HG03060 (cell line): ENCODE measurements around the gene SLC6A16.
"Not testable (repeated sequence)": the region's sequence is repeated elsewhere in the genome, so short reads cannot be mapped to it uniquely, and the experiment has no call there.

Experiments
- ATAC-seq: cut with Tn5 transposase; IDR thresholded peaks from one replicate; pipeline ENCODE4 v1.9.1; 2021; ENCODE audit warnings: low read depth, moderate number of reproducible peaks; ENCODE audit not compliant: unreplicated experiment

Gene SLC6A16

DNA sequence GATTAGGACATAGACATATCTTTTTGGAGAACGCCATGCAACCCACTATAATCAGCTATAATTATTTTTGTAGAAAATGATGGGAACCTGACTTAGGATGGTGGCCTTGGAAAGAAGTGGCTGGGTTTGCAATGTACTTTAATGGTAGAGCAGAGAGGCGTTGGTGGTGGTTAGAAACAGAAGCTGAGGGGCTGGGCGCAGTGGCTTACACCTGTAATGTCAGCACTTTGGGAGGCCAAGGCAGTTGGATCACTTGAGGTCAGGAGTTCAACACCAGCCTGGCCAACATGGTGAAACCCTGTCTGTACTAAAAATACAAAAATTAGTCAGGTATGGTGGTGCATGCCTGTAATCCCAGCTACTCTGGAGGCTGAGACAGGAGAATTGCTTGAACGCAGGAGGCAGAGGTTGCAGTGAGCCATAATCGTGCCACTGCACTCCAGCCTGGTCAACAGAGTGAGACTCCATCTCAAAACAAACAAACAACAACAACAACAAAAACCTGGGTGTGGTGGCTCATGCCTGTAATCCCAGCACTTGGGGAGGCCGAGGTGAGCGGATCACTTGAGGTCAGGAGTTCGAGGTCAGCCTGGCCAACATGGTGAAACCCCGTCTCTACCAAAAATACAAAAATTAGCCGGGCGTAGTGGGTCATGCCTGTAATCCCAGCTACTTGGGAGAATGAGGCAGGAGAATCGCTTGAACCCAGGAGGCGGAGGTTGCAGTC is 7.9 kb upstream of the SLC6A16 start:
- not testable (repeated sequence) for ATAC-seq

DNA sequence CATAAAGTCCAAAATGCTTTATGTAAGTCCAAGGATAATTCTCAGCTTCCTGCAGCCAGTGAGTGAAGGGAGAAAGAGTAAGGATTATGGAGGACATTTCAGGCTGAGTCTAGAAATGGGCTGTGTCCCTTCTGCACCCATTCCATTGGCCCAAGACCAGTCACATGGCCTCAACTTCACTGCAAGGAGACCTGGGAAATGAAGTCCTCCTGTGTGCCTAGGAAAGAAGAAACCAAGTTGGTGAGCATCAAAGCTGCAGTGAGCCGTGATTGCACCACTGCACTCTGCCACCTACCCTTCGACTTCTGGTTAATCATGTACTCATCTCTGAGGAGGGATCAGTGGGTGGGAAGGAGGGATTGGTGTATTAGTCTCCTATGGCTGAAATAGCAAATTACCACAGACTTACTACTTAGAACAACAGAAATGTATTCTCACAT is 6.6 kb upstream of the SLC6A16 start:
- peak; percentile 28 for ATAC-seq

DNA sequence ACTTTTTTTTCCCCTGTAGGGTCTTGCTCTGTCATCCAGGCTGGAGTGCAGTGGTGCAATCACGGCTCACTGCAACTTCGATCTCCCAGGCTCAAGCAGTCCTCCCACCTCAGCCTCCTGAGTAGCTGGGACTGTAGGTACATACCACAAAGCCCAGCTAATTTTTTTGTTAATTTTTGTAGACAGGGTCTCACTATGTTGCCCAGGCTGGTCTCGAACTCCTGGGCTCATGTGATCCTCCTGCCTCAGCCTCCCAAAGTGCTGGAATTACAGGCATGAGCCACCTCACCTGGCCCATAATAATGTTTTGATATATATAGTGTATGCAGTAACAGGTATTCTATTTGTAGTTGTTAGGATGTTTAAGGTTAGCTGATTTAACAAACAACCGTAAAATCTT is 6.2 kb upstream of the SLC6A16 start:
- ATAC-seq: not testable (repeated sequence)

DNA sequence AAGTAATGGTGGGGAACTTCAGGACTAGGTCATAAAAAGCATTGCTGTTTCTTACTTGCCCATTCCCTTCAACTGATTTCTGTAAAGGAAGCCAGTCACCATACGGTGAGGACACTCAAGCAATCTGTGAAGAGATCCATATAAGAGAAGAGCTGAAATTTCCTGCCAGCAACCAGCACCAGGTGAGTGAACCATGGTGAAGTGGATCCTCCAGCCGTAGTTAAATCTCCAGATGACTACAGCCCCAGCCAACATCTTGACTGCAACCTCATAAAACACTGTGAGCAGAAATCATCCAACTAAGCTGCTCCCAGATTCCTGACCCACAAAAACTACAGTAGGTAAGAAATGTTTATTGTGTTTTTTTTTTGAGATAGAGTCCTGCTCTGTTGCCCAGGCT is 3.8 kb upstream of the SLC6A16 start:
- ATAC-seq: no peak

DNA sequence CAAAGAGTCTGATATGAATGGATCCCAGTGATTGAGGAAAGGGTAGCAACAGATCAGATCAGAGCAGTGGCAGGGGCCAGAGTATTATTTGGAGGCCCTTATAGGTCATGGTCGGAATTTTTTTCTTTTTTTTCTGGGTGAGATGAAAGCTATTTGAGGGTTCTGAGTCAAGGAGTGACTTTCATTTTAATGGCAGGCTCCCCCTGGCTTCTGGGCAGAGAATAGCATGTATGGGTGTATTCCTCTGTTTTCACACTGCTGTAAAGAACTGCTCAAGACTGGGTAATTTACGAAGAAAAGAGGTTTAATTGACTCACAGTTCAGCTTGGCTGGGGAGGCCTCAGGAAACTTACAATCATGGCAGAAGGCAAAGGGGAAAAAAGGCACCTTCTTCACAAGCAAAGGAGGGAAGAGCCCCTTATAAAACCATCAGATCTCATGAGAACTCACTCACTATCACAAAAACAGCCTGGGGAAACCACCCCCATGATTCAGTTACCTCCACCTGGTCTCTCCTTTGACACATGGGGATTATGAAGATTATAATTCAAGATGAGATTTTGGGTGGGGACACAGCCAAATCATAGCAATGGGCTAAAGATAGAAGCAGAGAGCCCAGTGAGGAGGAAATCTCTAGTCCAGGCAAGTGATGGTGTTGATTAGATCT is 3.0 kb upstream of the SLC6A16 start:
- no peak for ATAC-seq

DNA sequence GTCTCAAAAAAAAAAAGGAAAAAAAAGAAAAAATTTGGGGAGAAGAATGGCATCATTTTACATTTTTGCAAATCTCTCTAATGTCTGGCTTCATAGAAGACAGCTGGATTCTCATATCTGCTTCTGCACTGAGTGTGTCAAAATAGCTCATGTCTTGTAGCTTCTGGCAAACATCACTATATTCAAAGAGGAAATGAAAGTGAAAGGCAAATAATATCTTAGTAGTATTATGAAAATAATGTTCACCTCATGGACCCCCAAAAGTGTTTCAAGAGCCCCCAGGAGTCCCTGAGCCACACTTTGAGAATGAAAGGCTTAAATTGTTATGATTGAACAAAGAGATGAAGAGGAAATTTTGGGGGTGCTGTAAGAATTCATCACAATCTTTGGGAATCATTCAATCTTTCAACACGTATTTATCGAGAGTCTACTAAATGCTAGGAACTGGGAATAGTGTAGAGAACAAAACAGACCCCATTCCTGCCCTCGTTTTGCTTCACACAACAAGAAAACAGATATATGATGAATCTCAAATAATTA is 1.2 kb upstream of the SLC6A16 start:
- ATAC-seq: no peak

DNA sequence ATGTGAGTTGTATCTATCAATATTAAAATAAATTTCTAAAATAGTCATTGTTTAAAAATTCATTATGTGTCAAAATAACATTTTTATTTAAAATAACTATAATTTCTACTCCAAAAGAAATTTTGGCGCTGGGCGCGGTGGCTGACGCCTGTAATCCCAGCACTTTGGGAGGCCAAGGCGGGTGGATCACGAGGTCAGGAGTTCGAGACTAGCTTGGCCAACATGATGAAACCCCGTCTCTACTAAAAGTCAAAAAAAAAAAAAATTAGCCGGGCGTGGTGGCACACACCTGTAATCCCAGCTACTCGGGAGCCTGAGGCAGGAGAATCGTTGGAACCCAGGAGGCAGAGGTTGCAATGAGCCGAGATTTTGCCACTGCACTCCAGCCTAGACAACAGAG is 765 bp upstream of the SLC6A16 start:
- ATAC-seq: not testable (repeated sequence)

DNA sequence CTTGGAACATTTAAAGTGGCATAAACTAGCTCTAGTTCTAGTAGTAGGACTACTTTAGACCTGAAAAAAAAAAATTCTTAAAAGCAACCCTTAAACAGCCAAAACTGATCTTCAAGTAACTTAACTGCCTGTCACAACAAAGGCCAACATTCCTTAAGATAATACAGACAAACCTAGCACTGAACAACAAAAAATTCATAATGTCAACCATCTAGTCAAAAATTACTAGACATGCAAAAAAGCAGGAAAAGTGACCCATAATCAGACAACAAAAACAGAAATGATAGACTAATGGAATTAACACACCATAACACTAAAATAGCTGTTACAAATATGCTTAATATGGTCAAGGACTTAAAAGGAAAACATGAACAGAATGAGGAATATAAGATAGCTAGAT is 6.7 kb downstream of the SLC6A16 start:
- ATAC-seq: no peak

DNA sequence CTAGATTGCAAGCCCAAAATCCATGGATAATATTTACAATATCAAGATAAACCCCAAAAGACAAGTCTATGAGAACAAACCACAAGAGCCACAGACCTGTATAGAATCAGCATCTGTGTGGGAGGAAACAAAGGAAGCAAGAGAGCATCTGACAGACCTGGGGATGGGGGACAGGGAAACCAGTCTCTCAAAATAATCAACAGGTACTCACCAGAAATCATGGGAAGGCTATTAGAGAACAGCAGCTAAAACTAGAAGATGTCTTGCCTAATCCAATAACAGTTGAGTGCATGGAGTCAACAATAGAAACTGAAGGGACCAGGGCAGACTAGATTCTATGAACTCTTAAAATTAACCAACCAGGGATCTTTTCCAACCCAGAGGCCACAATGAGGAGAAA is 8.7 kb downstream of the SLC6A16 start:
- ATAC-seq: no peak

DNA sequence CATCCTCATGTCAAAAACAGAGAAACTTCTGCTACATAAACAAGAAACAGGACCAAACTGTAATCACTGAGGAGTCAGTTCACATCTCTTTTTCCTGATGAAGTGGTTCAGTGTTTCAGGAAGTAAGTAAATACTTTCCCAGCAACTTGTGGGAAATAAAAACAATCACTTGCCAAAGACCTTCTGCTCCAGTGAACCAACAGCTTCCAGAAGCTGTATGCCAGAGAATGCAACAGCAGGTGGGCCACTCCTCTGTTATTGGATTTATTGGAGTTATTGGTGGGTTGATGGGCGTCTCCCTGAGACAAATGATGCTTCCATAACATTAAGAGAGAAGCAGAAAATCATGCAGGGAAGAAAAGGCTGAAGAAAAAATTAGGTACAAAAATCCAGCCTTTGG is 9.9 kb downstream of the SLC6A16 start:
- ATAC-seq: no peak

DNA sequence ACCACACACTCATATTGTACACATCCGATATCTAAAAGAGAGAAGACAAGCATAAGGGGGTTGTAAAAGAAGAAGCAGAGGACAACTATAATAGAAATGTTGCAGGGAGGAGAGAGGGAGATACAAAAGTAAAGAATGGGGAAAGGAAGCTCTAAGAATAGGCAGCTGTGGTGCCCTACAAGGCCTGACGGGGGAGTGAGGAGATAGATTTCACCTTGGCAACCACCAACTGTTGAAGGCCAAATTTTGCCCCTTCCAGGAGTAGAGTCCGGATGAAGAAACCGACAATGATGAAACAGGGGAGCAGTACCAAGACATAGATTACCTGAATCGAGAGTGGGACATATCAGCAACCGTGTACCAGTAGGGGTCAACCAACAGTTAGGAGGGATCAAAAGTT is 15.9 kb downstream of the SLC6A16 start:
- no peak for ATAC-seq

DNA sequence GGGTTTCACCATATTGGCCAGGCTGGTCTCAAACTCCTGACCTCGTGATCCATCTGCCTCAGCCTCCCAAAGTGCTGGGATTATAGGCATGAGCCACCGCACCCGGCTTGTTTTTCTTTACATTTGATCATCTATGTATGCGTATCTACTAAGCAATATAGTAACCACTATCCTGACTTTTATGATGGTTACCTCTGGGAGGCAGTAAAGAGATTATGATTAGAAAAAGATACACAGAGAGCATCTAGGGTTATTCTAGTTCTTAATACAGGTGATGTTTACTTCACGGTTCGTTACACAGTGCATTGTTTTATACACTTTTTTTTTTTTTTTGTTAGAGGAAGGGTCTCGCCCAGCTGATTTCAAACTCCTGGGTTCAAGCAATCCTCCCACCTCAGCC is 18.3 kb downstream of the SLC6A16 start:
- ATAC-seq: not testable (repeated sequence)

DNA sequence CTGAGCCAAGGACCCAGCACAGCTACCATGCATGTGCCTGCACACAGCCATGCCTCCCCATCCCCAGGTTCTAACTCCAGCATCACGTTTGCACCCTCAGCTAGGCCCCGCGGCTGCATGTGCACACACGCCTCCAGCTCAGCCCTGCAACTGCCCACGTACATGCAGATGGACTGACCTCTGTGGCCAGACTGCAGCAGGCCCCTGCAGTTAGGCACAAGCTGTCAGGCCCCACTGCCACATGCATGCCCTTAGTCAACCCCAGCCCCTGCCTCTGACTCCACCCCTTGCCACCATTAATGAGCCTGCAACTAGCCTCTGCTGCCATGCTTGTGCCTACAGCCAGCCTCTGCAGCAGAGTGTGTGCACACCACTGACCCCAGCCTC is 23.1 kb downstream of the SLC6A16 start:
- no peak for ATAC-seq

DNA sequence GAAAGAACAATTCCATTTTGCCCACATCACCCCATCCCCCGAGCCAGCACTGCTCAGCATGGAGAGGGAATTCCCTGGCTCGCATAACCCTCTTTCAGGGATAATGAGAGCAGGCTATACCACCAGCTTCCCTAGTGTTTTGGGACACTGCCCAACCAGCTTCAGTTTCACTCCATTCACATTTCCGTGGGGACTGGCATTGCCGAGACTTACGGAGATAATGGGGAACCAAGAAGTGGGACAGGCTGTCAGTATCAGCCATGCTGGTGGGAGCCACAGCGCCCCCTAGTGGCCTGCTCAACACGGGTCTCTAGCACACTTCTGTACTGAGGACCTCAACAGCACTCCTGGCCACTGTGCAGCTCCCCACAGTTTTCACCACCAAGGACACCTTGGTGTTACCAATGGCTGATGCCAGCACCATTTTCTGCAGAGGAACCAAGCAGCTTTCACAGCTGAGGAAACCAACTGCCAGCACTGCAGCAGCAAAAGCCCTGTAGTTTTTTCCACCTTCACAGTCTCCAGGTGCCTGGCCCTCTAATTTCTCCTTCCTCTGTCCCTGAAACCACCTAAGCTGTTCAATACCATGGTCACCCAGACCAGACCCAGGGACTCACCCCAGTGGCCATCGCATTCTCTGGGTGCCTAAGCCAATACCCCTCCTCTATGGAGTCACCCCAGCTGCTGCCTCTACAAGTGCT is 23.7 kb downstream of the SLC6A16 start:
- ATAC-seq: no peak

DNA sequence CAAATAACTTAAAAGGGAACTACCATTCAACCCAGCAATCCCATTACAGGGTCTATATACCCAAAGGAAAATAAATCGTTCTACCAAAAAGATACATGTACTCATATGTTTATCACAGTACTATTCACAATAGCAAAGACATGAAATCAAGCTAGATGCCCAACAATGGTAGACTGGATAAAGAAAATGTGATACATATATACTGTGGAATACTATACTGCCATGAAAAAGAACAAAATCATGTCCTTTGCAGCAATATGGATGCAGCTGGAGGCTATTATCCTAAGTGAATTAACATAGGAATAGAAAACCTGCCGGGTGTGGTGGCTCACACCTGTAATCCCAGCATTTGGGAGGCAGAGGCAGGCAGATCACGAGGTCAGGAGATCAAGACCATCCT is 26.3 kb downstream of the SLC6A16 start:
- ATAC-seq: not testable (repeated sequence)

DNA sequence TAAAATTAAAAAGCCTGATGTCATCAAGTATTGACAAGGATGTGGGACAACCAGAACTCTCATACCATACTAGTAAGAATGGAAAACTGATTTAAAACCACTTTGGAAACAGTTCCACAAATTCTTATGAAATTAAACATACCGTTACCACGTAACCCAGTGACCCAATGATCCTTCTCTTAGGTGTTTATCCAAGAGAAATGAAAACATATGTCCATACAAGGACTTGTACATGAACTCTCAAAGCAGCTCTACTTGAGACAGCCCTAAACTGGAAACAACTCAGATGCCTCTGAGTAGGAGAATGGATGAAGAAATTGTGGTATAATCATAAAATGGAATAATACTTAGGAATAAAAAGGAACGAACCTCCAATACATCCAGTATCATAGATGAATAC is 27.6 kb downstream of the SLC6A16 start:
- ATAC-seq: no peak

DNA sequence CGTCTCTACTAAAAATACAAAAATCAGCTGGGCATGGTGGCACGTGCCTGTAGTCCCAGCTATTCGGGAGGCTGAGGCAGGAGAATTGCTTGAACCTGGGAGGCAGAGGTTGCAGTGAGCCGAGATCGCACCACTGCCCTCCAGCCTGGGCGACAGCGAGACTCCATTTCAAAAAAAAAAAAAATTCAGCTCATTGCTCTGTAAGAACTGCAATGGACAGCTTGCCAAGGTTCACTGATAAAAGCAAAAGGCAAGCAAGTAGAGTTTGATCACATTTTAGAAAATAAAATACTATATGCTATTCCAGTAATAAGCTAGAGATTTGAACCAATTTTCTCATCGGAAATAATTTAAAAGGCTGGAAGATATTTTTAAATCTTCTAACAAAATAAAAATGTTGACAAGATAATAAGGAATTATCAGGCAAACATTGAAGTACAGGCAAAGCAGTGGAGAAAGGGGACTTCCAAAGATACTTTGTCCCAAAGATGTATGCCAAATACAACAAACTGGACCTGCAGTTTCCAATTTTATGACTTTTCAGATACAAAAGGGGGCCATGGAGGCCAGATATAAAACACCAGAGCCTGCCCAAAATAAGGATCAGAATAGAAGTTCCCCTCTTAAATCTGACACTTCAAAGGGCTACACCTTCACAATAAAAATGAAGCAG is 29.6 kb downstream of the SLC6A16 start:
- ATAC-seq: no peak

DNA sequence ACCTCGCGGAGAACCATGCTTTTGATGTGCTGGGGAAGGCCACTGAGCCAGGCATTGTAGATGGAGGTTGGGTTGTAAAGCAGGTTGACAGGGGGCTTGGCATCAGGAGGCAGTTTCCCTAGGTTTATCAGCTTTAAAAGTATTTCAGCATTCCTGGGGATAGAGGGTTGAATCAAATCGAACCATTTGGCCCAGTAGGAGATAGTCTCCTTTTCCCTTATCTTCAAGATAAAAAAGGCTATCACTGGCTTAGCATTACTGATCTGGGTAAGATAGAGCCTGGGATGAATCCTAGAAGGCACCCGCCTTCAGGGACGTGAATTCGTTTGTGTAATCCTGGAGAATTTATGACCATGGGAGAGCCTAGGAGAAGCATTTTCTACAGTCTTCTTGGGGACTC is 30.6 kb downstream of the SLC6A16 start:
- ATAC-seq: no peak

DNA sequence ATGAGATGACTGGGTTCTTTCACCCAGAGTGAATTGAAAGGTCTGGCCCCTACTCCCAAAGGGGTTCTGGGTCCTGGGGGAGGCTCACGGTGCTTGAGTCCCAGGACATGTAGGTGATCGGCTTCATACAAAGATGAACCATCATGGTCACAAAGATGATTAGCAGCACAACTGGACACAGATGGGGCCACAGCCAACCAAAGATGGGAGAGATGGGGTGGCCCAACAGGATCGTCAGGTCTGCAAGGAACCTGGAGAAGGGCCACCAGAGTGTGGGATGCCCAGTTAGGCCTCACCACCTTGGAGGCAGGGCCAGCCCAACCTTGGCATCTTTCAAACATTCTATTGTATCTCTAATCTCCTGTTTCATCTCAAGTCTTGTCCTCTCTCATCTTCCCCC is 34.5 kb downstream of the SLC6A16 start:
- ATAC-seq: no peak

DNA sequence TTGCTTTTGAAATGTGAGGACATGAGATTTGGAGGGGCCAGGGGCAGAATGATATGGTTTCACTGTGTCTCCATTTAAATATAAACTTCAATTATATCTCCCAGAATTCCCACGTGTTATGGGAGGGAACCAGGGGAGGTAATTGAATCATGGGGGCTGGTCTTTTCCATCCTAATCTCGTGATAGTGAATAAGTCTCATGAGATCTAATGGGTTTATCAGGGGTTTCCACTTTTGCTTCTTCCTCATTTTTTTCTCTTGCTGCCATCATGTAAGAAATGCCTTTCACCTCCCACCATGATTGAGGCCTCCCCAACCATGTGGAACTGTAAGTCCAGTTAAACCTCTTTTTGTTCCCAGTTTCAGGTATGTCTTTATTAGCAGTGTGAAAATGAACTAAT is 35.7 kb downstream of the SLC6A16 start:
- ATAC-seq: not testable (repeated sequence)

DNA sequence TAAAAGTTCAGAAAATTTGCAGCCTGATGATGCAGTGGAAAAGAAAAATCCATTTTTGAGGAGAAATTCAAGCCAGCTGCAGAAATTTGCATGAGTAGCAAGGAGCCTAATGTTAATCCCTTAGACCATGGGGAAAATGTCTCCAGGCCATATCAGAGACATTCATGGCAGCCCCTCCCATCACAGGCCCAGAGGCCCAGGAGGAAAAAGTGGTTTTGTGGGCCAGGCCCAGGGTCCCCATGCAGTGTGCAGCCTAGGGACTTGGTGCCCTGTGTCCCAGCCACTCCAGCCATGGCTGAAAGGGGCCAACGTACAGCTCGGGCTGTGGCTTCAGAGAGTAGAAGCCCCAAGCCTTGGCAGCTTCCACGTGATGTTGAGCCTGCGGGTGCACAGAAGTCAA is 36.8 kb downstream of the SLC6A16 start:
- ATAC-seq: not testable (repeated sequence)
